HCT116 (cell line): Measurements from ENCODE around the gene ARSG. TPM values are rescaled to one million over a fixed set of nuclear protein-coding genes. Genes with fewer than 3 reads are reported as not detected.
A peak's percentile ranks its signal among the peaks of the same experiment; 100 is the strongest.

Source experiments
- ATAC-seq: fragments of 200-7000 bp; cut with Tn5 transposase; 2 replicates; pipeline ENCODE4 v1.9.1; 2020; ENCODE audit warnings: mild to moderate bottlenecking, moderate library complexity
- BruUV-seq: library from RNA; stranded (reverse); fragments of 400-500 nt; replicated peaks from 2 replicates; lab custom pipeline; 2021; lab: Mats Ljungman, UMichigan
- CTCF ChIA-PET: fragments of 300-600 bp; sonication (Branson Sonifier 250); formaldehyde crosslinking; loops from one replicate; lab custom pipeline; 2021; ENCODE audit warnings: antibody characterized with exemption; lab: Charles Lee
- POLR2A ChIA-PET: fragments of 300-600, 350-600 bp; sonication (Branson Sonifier 250); formaldehyde crosslinking; loops from one replicate; lab custom pipeline; 2021; ENCODE audit warnings: antibody characterized with exemption; lab: Charles Lee
- RAD21 ChIA-PET, 2 experiments: fragments of 300-600 bp; sonication (Branson Sonifier 250); formaldehyde crosslinking; loops; one replicate each; lab custom pipeline; 2023; ENCODE audit warnings: low total read pairs in 2 of 2; ENCODE audit not compliant: uncharacterized antibody in 2 of 2, unreplicated experiment in 2 of 2, low non-redundant PET in 1 of 2; lab: Charles Lee
- DNase-seq: peaks from one replicate; pipeline ENCODE4 v3.0.0-alpha.2; 2010; ENCODE audit warnings: low read depth, low spot score
- H2AFZ ChIP-seq: fragments of 200-600 bp; shearing (Covaris generic), sonication (generic); 2 replicates; pipeline ENCODE4 v1.6.1; 2017; ENCODE audit warnings: low read depth, mixed run types, mixed read lengths, antibody characterized with exemption, low read length; ENCODE audit not compliant: poor library complexity, severe bottlenecking
- H3K27ac ChIP-seq: 2 replicates; pipeline ENCODE4 v1.5.1; 2012; ENCODE audit warnings: low read depth, low read length
- H3K27me3 ChIP-seq: fragments of 200-600 bp; sonication (generic); 2 replicates; pipeline ENCODE4 v1.6.1; 2016; ENCODE audit warnings: mixed run types, low read length, mixed read lengths; ENCODE audit not compliant: insufficient read depth
- H3K36me3 ChIP-seq, 2 experiments: fragments of 200-500 bp in 1 of 2; fragments of 200-600 bp in 1 of 2; sonication (Bioruptor generic) in 1 of 2; sonication (generic) in 1 of 2; 2 replicates each; pipeline versions ENCODE4 v1.5.1 to v1.6.1; 2014 to 2016; ENCODE audit warnings: low read length in 2 of 2, inconsistent platforms in 1 of 2, mixed read lengths in 1 of 2, mixed run types in 1 of 2; ENCODE audit not compliant: insufficient read depth in 2 of 2, control insufficient read depth in 1 of 2
- H3K4me1 ChIP-seq, 2 experiments: fragments of 200-600 bp in 1 of 2; sonication (generic) in 1 of 2; 2 replicates each; pipeline versions ENCODE4 v1.5.1 to v1.6.1; 2012 to 2017; ENCODE audit warnings: low read length in 2 of 2, inconsistent platforms in 1 of 2, mild to moderate bottlenecking in 1 of 2, mixed read lengths in 1 of 2, mixed run types in 1 of 2, moderate library complexity in 1 of 2; ENCODE audit not compliant: insufficient read depth in 2 of 2, control insufficient read depth in 1 of 2
- H3K4me2 ChIP-seq: fragments of 200-600 bp; sonication (generic); 2 replicates; pipeline ENCODE4 v1.6.1; 2017; ENCODE audit warnings: mixed run types, low read length, mixed read lengths
- H3K4me3 ChIP-seq, 2 experiments: fragments of 200-600 bp in 1 of 2; sonication (generic) in 1 of 2; replicated peaks in 1 of 2; 2 replicates each; pipeline ENCODE4 v1.5.1; 2011 to 2016; ENCODE audit warnings: low read length in 2 of 2, control low read depth in 1 of 2, low read depth in 1 of 2, mild to moderate bottlenecking in 1 of 2, mixed read lengths in 1 of 2, mixed run types in 1 of 2
- H3K79me2 ChIP-seq: fragments of 200-600 bp; sonication (generic); 2 replicates; pipeline ENCODE4 v1.6.1; 2017; ENCODE audit warnings: mild to moderate bottlenecking, mixed run types, low read length, moderate library complexity, mixed read lengths; ENCODE audit not compliant: insufficient read depth
- H3K9ac ChIP-seq: fragments of 200-600 bp; sonication (generic); 2 replicates; pipeline ENCODE4 v1.6.1; 2016; ENCODE audit warnings: low read length, mixed read lengths
- H3K9me2 ChIP-seq: fragments of 200-600 bp; sonication (generic), shearing (Covaris generic); 2 replicates; pipeline ENCODE4 v1.6.1; 2017; ENCODE audit warnings: mixed run types, mild to moderate bottlenecking, moderate library complexity; ENCODE audit not compliant: insufficient read depth
- H3K9me3 ChIP-seq, 2 experiments: fragments of 200-500 bp in 1 of 2; fragments of 200-600 bp in 1 of 2; sonication (Bioruptor generic) in 1 of 2; sonication (generic) in 1 of 2; 2 replicates each; pipeline ENCODE4 v1.6.1; 2014 to 2017; ENCODE audit warnings: low read length in 2 of 2, mixed read lengths in 2 of 2, inconsistent platforms in 1 of 2, low read depth in 1 of 2, mild to moderate bottlenecking in 1 of 2, mixed run types in 1 of 2, moderate library complexity in 1 of 2; ENCODE audit not compliant: control insufficient read depth in 1 of 2, insufficient read depth in 1 of 2
- H4K20me1 ChIP-seq: fragments of 200-600 bp; sonication (generic), shearing (Covaris generic); 2 replicates; pipeline ENCODE4 v1.6.1; 2017; ENCODE audit warnings: mixed run types, mild to moderate bottlenecking, moderate library complexity; ENCODE audit not compliant: insufficient read depth
- EGR1 ChIP-seq: IDR thresholded peaks from 2 replicates; pipeline ENCODE4 v1.6.1; 2012; ENCODE audit warnings: low read depth
- EZH2 ChIP-seq: fragments of 200-600 bp; sonication (generic); IDR thresholded peaks from 2 replicates; pipeline ENCODE4 v1.6.1; 2017; ENCODE audit warnings: antibody characterized with exemption, mixed run types
- EZH2phosphoT487 ChIP-seq: fragments of 200-600 bp; IDR thresholded peaks from 2 replicates; pipeline ENCODE4 v1.6.1; 2018; ENCODE audit warnings: antibody characterized with exemption, borderline replicate concordance
- FOSL1 ChIP-seq: IDR thresholded peaks from 2 replicates; pipeline ENCODE4 v1.6.1; 2012; ENCODE audit warnings: low read depth
- JUND ChIP-seq: IDR thresholded peaks from 2 replicates; pipeline ENCODE4 v1.6.1; 2012
- POLR2AphosphoS5 ChIP-seq: IDR thresholded peaks from 2 replicates; pipeline ENCODE4 v1.6.1; 2011; ENCODE audit warnings: mild to moderate bottlenecking, low read depth, low read length, moderate library complexity
- SIN3A ChIP-seq: IDR thresholded peaks from 2 replicates; pipeline ENCODE4 v1.6.1; 2012; ENCODE audit warnings: low read depth
- SP1 ChIP-seq: IDR thresholded peaks from 2 replicates; pipeline ENCODE4 v1.6.1; 2012; ENCODE audit warnings: low read depth
- SRF ChIP-seq: IDR thresholded peaks from 2 replicates; pipeline ENCODE4 v1.6.1; 2012; ENCODE audit warnings: low read depth
- intact Hi-C: fragments of 100-400 bp; cut with micrococcal nuclease; formaldehyde crosslinking; loops from 2 replicates; pipeline ENCODE4 v1.10.0; 2022
- total RNA-seq: library from RNA; stranded (reverse); gene quantifications from one replicate; pipeline ENCODE4 v1.2.1, GENCODE V29; 2021; ENCODE audit not compliant: unreplicated experiment
- TF ChIP-seq, protein P1 (sequence below), 3 experiments: fragments of 200-600 bp in 1 of 3; sonication (generic) in 1 of 3; IDR thresholded peaks in 2 of 3; conservative IDR thresholded peaks in 1 of 3; 2 replicates each; pipeline ENCODE4 v1.5.1; 2012 to 2017; ENCODE audit warnings: low read depth in 2 of 3, low read length in 2 of 3, antibody characterized with exemption in 1 of 3, borderline replicate concordance in 1 of 3, control low read depth in 1 of 3, mild to moderate bottlenecking in 1 of 3, mixed read lengths in 1 of 3, mixed run types in 1 of 3, moderate library complexity in 1 of 3; ENCODE audit not compliant: insufficient read depth in 1 of 3
- TF ChIP-seq, protein P2 (sequence below): IDR thresholded peaks from 2 replicates; pipeline ENCODE4 v1.6.1; 2012
- TF ChIP-seq, protein P3 (sequence below): IDR thresholded peaks from 2 replicates; pipeline ENCODE4 v1.6.1; 2012; ENCODE audit warnings: low read depth

ARSG gene
- total RNA-seq, 1 experiment from 2014 or later, result 17.1 TPM

DNA sequence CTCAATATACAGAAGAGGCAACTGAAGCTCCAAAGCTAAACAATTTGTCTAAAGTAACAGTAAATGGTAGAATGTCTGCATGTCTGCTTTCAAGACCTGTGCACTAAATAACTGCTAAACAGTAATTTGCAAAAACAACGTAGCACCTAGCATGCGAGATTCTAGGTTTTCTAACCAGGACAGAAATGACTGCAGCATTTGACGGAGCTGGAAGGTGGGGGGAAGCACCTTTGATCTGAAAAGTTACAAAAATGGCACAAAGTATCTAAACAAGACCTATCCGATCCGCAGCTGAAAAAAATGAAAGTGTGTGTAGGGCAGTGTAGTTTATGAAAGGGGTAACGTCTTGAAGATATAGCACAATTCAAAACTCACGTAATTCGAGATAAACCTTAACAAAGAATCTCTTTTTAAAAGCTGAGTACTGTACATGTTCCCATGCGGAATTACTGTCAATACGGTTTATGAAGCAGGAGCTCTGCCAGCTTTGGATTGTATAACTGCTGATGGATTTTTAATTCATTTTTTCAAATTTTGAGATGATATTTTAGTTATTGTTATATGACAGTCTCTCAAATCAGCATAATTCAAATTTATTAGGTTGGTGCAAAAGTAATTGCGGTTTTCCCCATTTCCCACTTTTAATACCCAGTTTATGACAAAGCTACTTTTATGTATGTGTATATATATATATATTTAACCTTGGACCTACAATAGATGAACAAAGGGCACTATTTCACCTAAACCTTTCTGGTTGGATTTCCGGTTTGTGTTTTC, 167.2 kb downstream of the ARSG start:
- Histone ChIP-seq H3K36me3 (no peaks in the 10 kb centered on the region), H3K9me3 (no peaks in the 10 kb centered on the region), H2AFZ (peak overlapping the region; percentile 72), H3K9me2 (no peaks in the 10 kb centered on the region), H3K79me2 (no peaks in the 10 kb centered on the region), H3K27ac (no peak overlapping the region), H3K27me3 (no peaks in the 10 kb centered on the region), H3K9ac (peak overlapping the region; percentile 36; the same call in 1 of the 2 replicates), H3K4me1 (peaks cover 22 to 42% of the 10 kb centered on the region in 2 experiments), H4K20me1 (no peaks in the 10 kb centered on the region), H3K4me2 (peak overlapping the region; percentile 86), H3K4me3 (peak overlapping the region; percentile 39 to 57)
- ATAC-seq, result no peak
- intact Hi-C loops, result no loop called here
- no peak for TF ChIP-seq FOSL1
- RAD21 ChIA-PET, result interaction anchor here in 1 of 2 experiments (0.6 kb wide), 1 partner anchor 567 kb away, joined by 3 read pairs; no protein-coding TSS in a partner anchor
- POLR2A ChIA-PET, result interaction anchor here (1.0 to 1.3 kb wide), 5 partner anchors 8 to 211 kb away, joined by 3 to 6 read pairs (median 4); partner anchors contain the start of genes AMZ2 and ARSG
- BruUV-seq, result no TSS peak
- CTCF ChIA-PET, result interaction anchor here (0.8 to 3.9 kb wide), 8 partner anchors 8 to 286 kb away, joined by 3 to 24 read pairs (median 6); no protein-coding TSS in a partner anchor
- no peak for DNase-seq

DNA sequence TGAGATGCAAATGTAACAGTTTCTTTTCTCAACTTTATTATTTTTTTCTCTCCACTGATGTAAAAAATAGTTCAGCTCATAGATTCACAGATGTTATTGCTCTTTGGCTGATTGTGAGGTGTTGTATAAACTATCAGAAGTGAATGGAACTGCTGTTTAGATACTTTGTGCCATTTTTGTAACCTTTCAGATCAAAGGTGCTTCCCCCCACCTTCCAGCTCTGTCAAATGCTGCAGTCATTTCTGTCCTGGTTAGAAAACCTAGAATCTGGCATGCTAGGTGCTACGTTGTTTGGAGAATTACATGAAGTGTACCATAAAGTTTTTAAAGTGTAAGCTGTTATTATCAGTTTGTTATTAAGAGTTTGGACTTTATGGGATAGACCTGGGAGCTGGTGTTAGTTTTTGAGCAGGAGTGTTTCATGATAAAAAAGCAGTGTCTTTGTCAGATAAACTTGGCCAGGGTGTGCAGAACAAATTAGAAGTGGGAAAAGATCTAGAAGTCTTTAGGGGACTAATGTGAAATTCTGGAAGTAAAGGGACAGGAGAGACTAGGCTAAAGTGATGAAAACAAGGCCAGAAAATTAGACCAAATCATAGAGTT, 167.8 kb downstream of the ARSG start:
- Histone ChIP-seq H3K36me3 (no peaks in the 10 kb centered on the region), H3K4me1 (peaks cover 22 to 42% of the 10 kb centered on the region in 2 experiments), H3K9me3 (no peaks in the 10 kb centered on the region), H3K27me3 (no peaks in the 10 kb centered on the region)
- no peak for TF ChIP-seq POLR2AphosphoS5
- TF ChIP-seq, protein P1, sequence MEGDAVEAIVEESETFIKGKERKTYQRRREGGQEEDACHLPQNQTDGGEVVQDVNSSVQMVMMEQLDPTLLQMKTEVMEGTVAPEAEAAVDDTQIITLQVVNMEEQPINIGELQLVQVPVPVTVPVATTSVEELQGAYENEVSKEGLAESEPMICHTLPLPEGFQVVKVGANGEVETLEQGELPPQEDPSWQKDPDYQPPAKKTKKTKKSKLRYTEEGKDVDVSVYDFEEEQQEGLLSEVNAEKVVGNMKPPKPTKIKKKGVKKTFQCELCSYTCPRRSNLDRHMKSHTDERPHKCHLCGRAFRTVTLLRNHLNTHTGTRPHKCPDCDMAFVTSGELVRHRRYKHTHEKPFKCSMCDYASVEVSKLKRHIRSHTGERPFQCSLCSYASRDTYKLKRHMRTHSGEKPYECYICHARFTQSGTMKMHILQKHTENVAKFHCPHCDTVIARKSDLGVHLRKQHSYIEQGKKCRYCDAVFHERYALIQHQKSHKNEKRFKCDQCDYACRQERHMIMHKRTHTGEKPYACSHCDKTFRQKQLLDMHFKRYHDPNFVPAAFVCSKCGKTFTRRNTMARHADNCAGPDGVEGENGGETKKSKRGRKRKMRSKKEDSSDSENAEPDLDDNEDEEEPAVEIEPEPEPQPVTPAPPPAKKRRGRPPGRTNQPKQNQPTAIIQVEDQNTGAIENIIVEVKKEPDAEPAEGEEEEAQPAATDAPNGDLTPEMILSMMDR (IDR thresholded peaks at IDR 0.05 in 2 of 3, conservative IDR thresholded peaks at IDR 0.05 in 1 of 3; ENCODE audit: borderline replicate concordance in 1 of 3, insufficient read depth in 1 of 3, low read depth in 2 of 3, low read length in 2 of 3), result no peak
- TF ChIP-seq SIN3A, result no peak
- TF ChIP-seq SRF, result no peak
- no peak for TF ChIP-seq SP1
- TF ChIP-seq, protein P2, sequence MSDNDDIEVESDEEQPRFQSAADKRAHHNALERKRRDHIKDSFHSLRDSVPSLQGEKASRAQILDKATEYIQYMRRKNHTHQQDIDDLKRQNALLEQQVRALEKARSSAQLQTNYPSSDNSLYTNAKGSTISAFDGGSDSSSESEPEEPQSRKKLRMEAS, result no peak
- TF ChIP-seq EGR1, result no peak
- TF ChIP-seq JUND, result no peak
- TF ChIP-seq, protein P3, sequence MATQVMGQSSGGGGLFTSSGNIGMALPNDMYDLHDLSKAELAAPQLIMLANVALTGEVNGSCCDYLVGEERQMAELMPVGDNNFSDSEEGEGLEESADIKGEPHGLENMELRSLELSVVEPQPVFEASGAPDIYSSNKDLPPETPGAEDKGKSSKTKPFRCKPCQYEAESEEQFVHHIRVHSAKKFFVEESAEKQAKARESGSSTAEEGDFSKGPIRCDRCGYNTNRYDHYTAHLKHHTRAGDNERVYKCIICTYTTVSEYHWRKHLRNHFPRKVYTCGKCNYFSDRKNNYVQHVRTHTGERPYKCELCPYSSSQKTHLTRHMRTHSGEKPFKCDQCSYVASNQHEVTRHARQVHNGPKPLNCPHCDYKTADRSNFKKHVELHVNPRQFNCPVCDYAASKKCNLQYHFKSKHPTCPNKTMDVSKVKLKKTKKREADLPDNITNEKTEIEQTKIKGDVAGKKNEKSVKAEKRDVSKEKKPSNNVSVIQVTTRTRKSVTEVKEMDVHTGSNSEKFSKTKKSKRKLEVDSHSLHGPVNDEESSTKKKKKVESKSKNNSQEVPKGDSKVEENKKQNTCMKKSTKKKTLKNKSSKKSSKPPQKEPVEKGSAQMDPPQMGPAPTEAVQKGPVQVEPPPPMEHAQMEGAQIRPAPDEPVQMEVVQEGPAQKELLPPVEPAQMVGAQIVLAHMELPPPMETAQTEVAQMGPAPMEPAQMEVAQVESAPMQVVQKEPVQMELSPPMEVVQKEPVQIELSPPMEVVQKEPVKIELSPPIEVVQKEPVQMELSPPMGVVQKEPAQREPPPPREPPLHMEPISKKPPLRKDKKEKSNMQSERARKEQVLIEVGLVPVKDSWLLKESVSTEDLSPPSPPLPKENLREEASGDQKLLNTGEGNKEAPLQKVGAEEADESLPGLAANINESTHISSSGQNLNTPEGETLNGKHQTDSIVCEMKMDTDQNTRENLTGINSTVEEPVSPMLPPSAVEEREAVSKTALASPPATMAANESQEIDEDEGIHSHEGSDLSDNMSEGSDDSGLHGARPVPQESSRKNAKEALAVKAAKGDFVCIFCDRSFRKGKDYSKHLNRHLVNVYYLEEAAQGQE, result no peak
- TF ChIP-seq EZH2, result no peak
- TF ChIP-seq EZH2phosphoT487, result no peak
- TF ChIP-seq, all 23 proteins: peak for 0
- no peak overlapping the region for H3K4me3 ChIP-seq
- BruUV-seq, result no TSS peak
- DNase-seq, result no peak
- no peak overlapping the region for H3K27ac ChIP-seq
- H2AFZ ChIP-seq, result no peak overlapping the region
- H3K9me2 ChIP-seq, result no peaks in the 10 kb centered on the region
- intact Hi-C loops, result no loop called here
- H3K9ac ChIP-seq, result no peak overlapping the region
- ChIA-PET CTCF (interaction anchor here (0.8 to 2.0 kb wide), 2 partner anchors 23 to 258 kb away, joined by 3 to 6 read pairs; no protein-coding TSS in a partner anchor), POLR2A (interaction anchor here (1.2 kb wide), 1 partner anchor 9 kb away, joined by 3 read pairs; no protein-coding TSS in a partner anchor), RAD21 (no interaction called here)
- no peak overlapping the region for H3K4me2 ChIP-seq
- ATAC-seq, result no peak
- H3K79me2 ChIP-seq, result no peaks in the 10 kb centered on the region
- no peaks in the 10 kb centered on the region for H4K20me1 ChIP-seq
